HL-60 (cell line): ENCODE data around the gene CD36.

Experiments
- POLR2AphosphoS5 ChIP-seq: IDR thresholded peaks from 2 replicates; pipeline ENCODE4 v1.6.1; 2012; ENCODE audit warnings: low read depth
- SPI1 ChIP-seq: IDR thresholded peaks from 2 replicates; pipeline ENCODE4 v1.6.1; 2012; ENCODE audit warnings: low read depth, mild to moderate bottlenecking, borderline replicate concordance
- TF ChIP-seq, protein P1 (sequence below): IDR thresholded peaks from one replicate; pipeline ENCODE4 v1.5.1; 2011; ENCODE audit warnings: low read length, control low read depth, inconsistent platforms; ENCODE audit not compliant: insufficient read depth
- TF ChIP-seq, protein P2 (sequence below): IDR thresholded peaks from 2 replicates; pipeline ENCODE4 v1.6.1; 2012; ENCODE audit warnings: low read depth; ENCODE audit not compliant: insufficient replicate concordance

DNA sequence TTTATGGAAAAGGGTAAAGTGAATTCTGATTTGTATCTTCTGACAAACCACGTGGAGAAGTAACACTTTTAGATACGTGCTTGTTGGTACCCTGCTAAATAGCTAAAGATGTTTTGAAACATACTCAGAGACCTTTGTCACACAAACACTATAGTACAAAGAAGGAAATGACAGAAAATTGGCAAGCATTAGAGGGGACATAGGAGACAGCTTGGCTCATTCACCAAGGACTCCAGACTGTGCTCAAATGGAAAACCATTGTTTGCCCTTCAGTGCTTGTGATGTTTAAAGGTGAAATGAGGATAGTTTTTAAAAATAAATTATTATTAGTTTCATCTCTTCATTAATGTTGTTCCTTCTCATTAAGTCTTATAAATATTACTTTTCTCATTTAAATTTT lies 34.0 kb upstream of the CD36 start:
- TF ChIP-seq POLR2AphosphoS5: no peak
- TF ChIP-seq, protein P1, sequence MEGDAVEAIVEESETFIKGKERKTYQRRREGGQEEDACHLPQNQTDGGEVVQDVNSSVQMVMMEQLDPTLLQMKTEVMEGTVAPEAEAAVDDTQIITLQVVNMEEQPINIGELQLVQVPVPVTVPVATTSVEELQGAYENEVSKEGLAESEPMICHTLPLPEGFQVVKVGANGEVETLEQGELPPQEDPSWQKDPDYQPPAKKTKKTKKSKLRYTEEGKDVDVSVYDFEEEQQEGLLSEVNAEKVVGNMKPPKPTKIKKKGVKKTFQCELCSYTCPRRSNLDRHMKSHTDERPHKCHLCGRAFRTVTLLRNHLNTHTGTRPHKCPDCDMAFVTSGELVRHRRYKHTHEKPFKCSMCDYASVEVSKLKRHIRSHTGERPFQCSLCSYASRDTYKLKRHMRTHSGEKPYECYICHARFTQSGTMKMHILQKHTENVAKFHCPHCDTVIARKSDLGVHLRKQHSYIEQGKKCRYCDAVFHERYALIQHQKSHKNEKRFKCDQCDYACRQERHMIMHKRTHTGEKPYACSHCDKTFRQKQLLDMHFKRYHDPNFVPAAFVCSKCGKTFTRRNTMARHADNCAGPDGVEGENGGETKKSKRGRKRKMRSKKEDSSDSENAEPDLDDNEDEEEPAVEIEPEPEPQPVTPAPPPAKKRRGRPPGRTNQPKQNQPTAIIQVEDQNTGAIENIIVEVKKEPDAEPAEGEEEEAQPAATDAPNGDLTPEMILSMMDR: no peak
- TF ChIP-seq, protein P2, sequence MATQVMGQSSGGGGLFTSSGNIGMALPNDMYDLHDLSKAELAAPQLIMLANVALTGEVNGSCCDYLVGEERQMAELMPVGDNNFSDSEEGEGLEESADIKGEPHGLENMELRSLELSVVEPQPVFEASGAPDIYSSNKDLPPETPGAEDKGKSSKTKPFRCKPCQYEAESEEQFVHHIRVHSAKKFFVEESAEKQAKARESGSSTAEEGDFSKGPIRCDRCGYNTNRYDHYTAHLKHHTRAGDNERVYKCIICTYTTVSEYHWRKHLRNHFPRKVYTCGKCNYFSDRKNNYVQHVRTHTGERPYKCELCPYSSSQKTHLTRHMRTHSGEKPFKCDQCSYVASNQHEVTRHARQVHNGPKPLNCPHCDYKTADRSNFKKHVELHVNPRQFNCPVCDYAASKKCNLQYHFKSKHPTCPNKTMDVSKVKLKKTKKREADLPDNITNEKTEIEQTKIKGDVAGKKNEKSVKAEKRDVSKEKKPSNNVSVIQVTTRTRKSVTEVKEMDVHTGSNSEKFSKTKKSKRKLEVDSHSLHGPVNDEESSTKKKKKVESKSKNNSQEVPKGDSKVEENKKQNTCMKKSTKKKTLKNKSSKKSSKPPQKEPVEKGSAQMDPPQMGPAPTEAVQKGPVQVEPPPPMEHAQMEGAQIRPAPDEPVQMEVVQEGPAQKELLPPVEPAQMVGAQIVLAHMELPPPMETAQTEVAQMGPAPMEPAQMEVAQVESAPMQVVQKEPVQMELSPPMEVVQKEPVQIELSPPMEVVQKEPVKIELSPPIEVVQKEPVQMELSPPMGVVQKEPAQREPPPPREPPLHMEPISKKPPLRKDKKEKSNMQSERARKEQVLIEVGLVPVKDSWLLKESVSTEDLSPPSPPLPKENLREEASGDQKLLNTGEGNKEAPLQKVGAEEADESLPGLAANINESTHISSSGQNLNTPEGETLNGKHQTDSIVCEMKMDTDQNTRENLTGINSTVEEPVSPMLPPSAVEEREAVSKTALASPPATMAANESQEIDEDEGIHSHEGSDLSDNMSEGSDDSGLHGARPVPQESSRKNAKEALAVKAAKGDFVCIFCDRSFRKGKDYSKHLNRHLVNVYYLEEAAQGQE: no peak
- no peak for TF ChIP-seq SPI1
